Epithelial cell of proximal tubule (primary cell): ENCODE results near the gene DOCK1. TPM values are rescaled to one million over a fixed set of nuclear protein-coding genes. Genes with fewer than 3 reads are reported as not detected.

Experiments
- DNase-seq: peaks from one replicate; pipeline ENCODE4 v3.0.0-alpha.2; 2011; ENCODE audit warnings: low read depth
- H3K4me3 ChIP-seq: 2 replicates; pipeline ENCODE4 v1.5.1; 2011; ENCODE audit warnings: low read depth, mild to moderate bottlenecking, low read length
- total RNA-seq: library from RNA; depleted of rRNA; stranded (reverse); fragments of >200 nt; gene quantifications from 2 replicates; pipeline ENCODE4 v1.2.3, GENCODE V29; 2015
- TF ChIP-seq, protein P1 (sequence below): conservative IDR thresholded peaks from 2 replicates; pipeline ENCODE4 v1.5.1; 2012; ENCODE audit warnings: low read depth, mild to moderate bottlenecking, low read length

DOCK1 gene
- total RNA-seq, 1 donor from 2014 or later, result 31.9 TPM

DNA sequence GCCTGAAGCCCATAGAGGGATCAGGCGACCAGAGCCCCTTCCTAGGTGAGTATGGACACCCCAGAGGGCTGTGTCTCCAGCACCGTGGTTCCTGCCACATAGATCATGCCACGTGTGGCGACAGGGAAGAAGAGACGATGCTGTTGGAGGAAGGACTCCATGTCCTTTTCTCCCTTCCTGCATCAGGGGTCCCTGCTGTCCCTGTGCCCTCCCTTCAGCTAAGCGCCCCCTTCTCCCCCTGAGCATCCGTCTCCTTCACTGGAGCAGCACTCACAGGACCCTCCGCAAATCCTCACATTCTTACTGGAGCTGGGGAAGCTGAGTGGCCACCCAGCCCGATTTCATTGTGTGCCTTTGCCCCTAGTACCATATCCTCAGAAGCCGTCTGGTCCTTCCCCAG lies 558.3 kb downstream of the DOCK1 start:
- TF ChIP-seq, protein P1, sequence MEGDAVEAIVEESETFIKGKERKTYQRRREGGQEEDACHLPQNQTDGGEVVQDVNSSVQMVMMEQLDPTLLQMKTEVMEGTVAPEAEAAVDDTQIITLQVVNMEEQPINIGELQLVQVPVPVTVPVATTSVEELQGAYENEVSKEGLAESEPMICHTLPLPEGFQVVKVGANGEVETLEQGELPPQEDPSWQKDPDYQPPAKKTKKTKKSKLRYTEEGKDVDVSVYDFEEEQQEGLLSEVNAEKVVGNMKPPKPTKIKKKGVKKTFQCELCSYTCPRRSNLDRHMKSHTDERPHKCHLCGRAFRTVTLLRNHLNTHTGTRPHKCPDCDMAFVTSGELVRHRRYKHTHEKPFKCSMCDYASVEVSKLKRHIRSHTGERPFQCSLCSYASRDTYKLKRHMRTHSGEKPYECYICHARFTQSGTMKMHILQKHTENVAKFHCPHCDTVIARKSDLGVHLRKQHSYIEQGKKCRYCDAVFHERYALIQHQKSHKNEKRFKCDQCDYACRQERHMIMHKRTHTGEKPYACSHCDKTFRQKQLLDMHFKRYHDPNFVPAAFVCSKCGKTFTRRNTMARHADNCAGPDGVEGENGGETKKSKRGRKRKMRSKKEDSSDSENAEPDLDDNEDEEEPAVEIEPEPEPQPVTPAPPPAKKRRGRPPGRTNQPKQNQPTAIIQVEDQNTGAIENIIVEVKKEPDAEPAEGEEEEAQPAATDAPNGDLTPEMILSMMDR, result no peak
- H3K4me3 ChIP-seq, result no peak overlapping the region
- no peak for DNase-seq

DNA sequence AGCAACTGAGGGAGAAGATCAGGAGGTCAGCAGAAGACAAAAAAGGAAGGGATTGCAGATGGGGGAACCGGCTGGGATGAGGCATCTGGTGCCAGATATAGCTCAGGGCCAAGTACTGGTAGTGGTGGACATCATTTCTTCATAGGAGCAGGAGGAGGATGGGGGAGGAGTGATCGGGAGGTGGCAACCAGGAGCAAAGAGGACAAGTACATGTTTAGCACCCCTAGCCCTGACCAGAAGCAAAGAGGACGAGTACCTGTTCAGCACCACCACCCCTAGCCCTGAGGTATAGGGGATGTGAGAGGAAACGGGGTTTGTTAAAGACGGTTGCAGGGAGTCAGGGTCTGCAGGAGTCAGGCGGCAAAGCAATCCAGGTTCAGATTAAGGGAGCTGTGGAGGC lies 559.3 kb downstream of the DOCK1 start:
- TF ChIP-seq, protein P1, result no peak
- DNase-seq, result no peak
- H3K4me3 ChIP-seq, result no peak overlapping the region

DNA sequence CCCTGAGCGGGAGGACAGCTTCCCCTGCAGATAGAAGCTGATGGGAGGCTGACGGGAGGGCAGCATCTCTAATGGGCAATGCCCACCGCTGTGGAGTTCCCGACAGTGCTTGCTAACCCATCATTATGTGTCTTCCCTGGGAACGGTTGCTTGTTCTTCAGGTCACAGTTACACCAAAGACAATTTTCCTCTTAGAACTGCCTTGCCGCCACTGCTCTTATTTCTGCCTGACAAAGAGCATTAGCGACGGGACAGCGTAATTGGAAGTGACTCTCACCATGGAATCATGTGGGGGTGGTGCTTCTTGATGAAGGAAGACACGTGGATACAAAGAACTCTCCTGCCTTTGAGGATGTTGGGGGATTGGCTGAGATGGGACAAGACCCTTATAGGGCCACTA lies 562.6 kb downstream of the DOCK1 start:
- no peak overlapping the region for H3K4me3 ChIP-seq
- TF ChIP-seq, protein P1, result no peak
- no peak for DNase-seq

DNA sequence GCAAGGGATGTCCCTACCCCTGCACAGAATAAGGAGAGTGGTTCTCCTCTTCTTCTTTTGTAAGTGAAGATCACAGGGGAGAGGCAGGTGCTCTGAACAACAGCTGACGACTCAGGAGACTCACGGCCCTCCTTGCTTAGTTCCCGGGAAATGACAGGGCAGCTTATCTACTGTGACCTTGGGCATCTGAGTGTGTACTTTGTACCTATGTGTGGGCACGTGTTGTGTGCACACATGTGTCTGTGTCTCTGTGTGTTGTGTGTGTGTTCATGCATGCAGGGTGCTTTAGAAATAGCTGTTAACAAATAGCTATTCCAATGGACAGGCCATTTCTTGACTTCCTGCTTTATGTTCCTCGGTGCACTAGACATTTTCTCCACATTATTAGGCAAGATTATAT lies 563.4 kb downstream of the DOCK1 start:
- no peak for DNase-seq
- H3K4me3 ChIP-seq, result no peak overlapping the region
- TF ChIP-seq, protein P1, result no peak

DNA sequence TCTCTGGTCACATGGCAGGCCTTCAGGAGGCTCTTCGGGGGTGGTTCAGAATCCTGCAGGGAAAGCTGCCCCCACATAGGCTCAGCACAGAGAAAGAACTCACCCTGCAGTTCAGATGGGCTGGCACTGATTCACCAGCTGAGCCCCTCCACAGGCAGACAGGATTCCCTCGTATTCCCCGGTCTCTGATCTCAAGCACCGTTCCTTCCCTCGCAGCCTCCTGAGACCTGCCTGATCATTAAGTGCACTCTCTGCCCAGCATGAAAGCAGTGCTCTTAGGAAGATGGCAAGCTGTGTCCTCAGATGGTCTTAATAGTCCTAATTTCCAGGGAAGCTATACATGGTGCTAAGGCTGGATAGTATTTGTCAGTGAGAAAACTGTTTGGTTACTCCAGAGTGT lies 565.7 kb downstream of the DOCK1 start:
- no peak for DNase-seq
- TF ChIP-seq, protein P1, result no peak
- no peak overlapping the region for H3K4me3 ChIP-seq

DNA sequence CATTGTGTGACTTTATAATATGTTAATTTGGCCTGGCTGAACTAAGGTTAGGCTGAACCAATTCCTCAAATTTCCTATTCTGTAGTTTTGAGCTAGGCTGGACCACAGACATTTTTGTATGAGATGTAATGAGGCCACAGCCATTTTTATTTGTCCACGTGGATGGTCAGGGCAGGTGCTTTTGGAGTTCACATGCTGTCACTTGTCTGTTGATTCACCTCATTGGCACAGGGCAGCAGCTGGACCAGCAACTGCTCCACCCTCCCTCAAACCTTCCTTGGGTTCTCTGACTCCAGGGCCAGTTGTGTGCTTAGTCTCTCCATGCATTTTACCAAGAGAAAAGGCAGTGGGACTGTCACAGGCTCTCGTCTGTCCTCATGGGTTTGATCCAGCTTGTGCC lies 567.7 kb downstream of the DOCK1 start:
- TF ChIP-seq, protein P1, result no peak
- no peak for DNase-seq
- no peak overlapping the region for H3K4me3 ChIP-seq

DNA sequence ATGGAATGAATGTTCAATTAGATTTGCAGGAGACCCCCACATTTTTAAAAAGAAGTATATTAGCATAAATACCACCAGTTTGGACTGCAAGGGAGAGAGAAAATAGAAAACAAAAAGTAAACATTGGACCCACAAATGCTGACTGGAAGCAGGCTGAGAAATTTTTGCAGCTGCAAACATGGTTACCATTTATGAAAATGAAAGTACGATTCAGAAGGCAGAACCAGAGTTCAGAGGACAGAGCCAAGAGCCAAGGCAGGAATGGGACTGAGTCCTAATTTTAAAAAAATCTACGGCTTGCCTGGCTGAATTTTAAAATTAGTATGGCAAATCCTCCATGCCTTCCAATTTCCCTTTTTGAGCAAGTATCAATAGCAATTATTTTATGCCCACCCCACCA lies 569.3 kb downstream of the DOCK1 start:
- TF ChIP-seq, protein P1, result no peak
- DNase-seq, result no peak

More for the DNA sequence above, 569.3 kb downstream of the DOCK1 start:
- H3K4me3 ChIP-seq, result no peak overlapping the region
